Dedifferentiated amniotic fluid mesenchymal stem cell (primary cell): Measurements from ENCODE around the gene AGPS.
A peak's percentile ranks its signal among the peaks of the same experiment; 100 is the strongest.
"Not testable (repeated sequence)": the region's sequence is repeated elsewhere in the genome, so short reads cannot be mapped to it uniquely, and the experiment has no call there.

Source experiments
- DNase-seq: peaks from one replicate; pipeline ENCODE4 v3.0.0-alpha.2; 2016; ENCODE audit errors: extremely low spot score

AGPS gene

GRCh38 chr2:177385151-177385550, 7.4 kb upstream of the AGPS start:
- DNase-seq: no peak

GRCh38 chr2:177391822-177392372, 676 bp upstream of the AGPS start:
- DNase-seq: no peak

- no peak for DNase-seq
Observed at GRCh38 chr2:177393203-177393755, 706 bp downstream of the AGPS start.

- no peak for DNase-seq
Observed at GRCh38 chr2:177393824-177394593, 1.4 kb downstream of the AGPS start.

- no peak for DNase-seq
Observed at GRCh38 chr2:177394594-177394973, 2.0 kb downstream of the AGPS start.

GRCh38 chr2:177395351-177396065, 2.9 kb downstream of the AGPS start:
- no peak for DNase-seq

GRCh38 chr2:177396703-177397460, 4.3 kb downstream of the AGPS start:
- DNase-seq: no peak

GRCh38 chr2:177397481-177398289, 5.1 kb downstream of the AGPS start:
- peak; percentile 31 for DNase-seq

GRCh38 chr2:177398290-177398683, 5.7 kb downstream of the AGPS start:
- no peak for DNase-seq

- no peak for DNase-seq
Observed at GRCh38 chr2:177398791-177399190, 6.2 kb downstream of the AGPS start.

- no peak for DNase-seq
Observed at GRCh38 chr2:177399376-177399775, 6.8 kb downstream of the AGPS start.

- DNase-seq: no peak
Observed at GRCh38 chr2:177400337-177400923, 7.9 kb downstream of the AGPS start.

- DNase-seq: no peak
Observed at GRCh38 chr2:177402096-177402495, 9.5 kb downstream of the AGPS start.

GRCh38 chr2:177403838-177404237, 11.3 kb downstream of the AGPS start:
- DNase-seq: no peak

GRCh38 chr2:177404243-177404642, 11.7 kb downstream of the AGPS start:
- no peak for DNase-seq

GRCh38 chr2:177405029-177405692, 12.6 kb downstream of the AGPS start:
- no peak for DNase-seq

GRCh38 chr2:177406182-177406581, 13.6 kb downstream of the AGPS start:
- no peak for DNase-seq

GRCh38 chr2:177407031-177407430, 14.5 kb downstream of the AGPS start:
- DNase-seq: no peak

- DNase-seq: not testable (repeated sequence)
Observed at GRCh38 chr2:177410629-177411028, 18.1 kb downstream of the AGPS start.

GRCh38 chr2:177413703-177414102, 21.1 kb downstream of the AGPS start:
- DNase-seq: no peak
